PFSK-1 (cell line): Measurements from ENCODE around the gene RIPK4.

Source experiments
- FOXP2 ChIP-seq: optimal IDR thresholded peaks from 2 replicates; pipeline ENCODE3; 2011; ENCODE audit warnings: borderline replicate concordance, control low read depth, inconsistent platforms; ENCODE audit not compliant: insufficient read depth; ENCODE audit errors: extremely low read length, extremely low read depth
- POLR2AphosphoS5 ChIP-seq: IDR thresholded peaks from 2 replicates; pipeline ENCODE4 v1.6.1; 2012; ENCODE audit warnings: low read depth, mild to moderate bottlenecking, control low read depth, low read length, moderate library complexity
- SIN3A ChIP-seq: IDR thresholded peaks from 2 replicates; pipeline ENCODE4 v1.6.1; 2012; ENCODE audit warnings: mild to moderate bottlenecking, low read length, moderate library complexity, borderline replicate concordance; ENCODE audit not compliant: insufficient read depth
- TAF1 ChIP-seq: IDR thresholded peaks from 2 replicates; pipeline ENCODE4 v1.6.1; 2012; ENCODE audit warnings: low read length, control low read depth, borderline replicate concordance; ENCODE audit not compliant: insufficient read depth
- TF ChIP-seq, protein P1 (sequence below), 2 experiments: IDR thresholded peaks; 2 replicates each; pipeline versions ENCODE4 v1.6.1 to v1.8.0; 2011 to 2012; ENCODE audit warnings: low read depth in 2 of 2, low read length in 2 of 2, control low read depth in 1 of 2, inconsistent platforms in 1 of 2, mild to moderate bottlenecking in 1 of 2, moderate library complexity in 1 of 2; ENCODE audit not compliant: insufficient read depth in 1 of 2

RIPK4 gene

DNA sequence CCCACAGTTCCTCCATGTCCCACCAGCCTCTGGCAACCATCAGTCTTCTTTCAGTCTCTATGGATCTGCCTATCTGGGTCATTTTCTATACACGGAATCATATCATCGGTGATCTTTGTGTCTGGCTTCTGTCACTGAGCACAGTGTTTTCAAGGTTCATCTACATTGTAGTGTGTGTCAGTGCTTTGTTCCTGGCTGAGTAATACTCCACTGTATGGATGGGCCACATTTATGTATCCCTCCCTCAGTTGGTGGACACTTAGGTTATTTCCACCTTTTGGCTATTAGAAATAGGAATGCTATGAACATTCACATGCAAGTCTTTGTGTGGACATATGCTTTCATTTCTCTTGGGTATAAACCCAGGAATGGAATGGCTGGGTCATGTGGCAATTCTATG is 46.6 kb downstream of the RIPK4 start:
- TF ChIP-seq, protein P1, sequence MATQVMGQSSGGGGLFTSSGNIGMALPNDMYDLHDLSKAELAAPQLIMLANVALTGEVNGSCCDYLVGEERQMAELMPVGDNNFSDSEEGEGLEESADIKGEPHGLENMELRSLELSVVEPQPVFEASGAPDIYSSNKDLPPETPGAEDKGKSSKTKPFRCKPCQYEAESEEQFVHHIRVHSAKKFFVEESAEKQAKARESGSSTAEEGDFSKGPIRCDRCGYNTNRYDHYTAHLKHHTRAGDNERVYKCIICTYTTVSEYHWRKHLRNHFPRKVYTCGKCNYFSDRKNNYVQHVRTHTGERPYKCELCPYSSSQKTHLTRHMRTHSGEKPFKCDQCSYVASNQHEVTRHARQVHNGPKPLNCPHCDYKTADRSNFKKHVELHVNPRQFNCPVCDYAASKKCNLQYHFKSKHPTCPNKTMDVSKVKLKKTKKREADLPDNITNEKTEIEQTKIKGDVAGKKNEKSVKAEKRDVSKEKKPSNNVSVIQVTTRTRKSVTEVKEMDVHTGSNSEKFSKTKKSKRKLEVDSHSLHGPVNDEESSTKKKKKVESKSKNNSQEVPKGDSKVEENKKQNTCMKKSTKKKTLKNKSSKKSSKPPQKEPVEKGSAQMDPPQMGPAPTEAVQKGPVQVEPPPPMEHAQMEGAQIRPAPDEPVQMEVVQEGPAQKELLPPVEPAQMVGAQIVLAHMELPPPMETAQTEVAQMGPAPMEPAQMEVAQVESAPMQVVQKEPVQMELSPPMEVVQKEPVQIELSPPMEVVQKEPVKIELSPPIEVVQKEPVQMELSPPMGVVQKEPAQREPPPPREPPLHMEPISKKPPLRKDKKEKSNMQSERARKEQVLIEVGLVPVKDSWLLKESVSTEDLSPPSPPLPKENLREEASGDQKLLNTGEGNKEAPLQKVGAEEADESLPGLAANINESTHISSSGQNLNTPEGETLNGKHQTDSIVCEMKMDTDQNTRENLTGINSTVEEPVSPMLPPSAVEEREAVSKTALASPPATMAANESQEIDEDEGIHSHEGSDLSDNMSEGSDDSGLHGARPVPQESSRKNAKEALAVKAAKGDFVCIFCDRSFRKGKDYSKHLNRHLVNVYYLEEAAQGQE (IDR thresholded peaks at IDR 0.05; ENCODE audit: insufficient read depth in 1 of 2, low read depth in 2 of 2, low read length in 2 of 2) = no peak
- TF ChIP-seq FOXP2 (no peak), TAF1 (no peak), POLR2AphosphoS5 (no peak), SIN3A (no peak)

GRCh38 chr21:41719691-41720090 is 47.2 kb downstream of the RIPK4 start:
- no peak for TF ChIP-seq POLR2AphosphoS5
- TF ChIP-seq, protein P1 (IDR thresholded peaks at IDR 0.05; ENCODE audit: insufficient read depth in 1 of 2, low read depth in 2 of 2, low read length in 2 of 2) = no peak
- TF ChIP-seq SIN3A = no peak
- TF ChIP-seq FOXP2 = no peak
- TF ChIP-seq TAF1 = no peak

- TF ChIP-seq, protein P1 (IDR thresholded peaks at IDR 0.05; ENCODE audit: insufficient read depth in 1 of 2, low read depth in 2 of 2, low read length in 2 of 2) = no peak
- no peak for TF ChIP-seq FOXP2
- no peak for TF ChIP-seq SIN3A
These were observed 49.1 kb downstream of the RIPK4 start for GRCh38 chr21:41717573-41718330.

DNA sequence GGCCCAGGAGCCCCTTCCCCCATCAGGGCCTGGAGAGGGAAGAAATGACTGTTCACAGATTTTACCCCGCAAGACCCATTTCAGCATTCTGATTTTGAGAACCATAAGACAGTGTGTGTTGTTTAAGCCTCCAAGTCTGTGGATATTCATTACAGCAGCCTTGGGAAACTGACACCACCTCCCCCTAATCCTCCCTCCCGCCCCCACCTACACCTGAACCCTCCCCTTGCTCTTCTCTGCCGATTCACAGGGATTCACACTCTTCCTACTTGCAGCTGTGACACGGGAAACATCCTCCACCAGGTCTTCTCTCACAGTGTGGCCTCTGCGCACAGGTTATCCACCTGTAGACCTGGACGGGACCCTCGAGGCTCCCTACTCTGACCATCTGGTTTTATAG is 50.1 kb downstream of the RIPK4 start:
- TF ChIP-seq FOXP2 (no peak), SIN3A (no peak), TAF1 (no peak), POLR2AphosphoS5 (no peak)
- TF ChIP-seq, protein P1 (IDR thresholded peaks at IDR 0.05; ENCODE audit: insufficient read depth in 1 of 2, low read depth in 2 of 2, low read length in 2 of 2) = no peak
